ENCODE results near the gene LACRT. TPM values are rescaled to one million over a fixed set of nuclear protein-coding genes. Genes with fewer than 3 reads are reported as not detected.

LACRT gene
- total RNA-seq, 3 donors from 2014 or later: not detected

DNA sequence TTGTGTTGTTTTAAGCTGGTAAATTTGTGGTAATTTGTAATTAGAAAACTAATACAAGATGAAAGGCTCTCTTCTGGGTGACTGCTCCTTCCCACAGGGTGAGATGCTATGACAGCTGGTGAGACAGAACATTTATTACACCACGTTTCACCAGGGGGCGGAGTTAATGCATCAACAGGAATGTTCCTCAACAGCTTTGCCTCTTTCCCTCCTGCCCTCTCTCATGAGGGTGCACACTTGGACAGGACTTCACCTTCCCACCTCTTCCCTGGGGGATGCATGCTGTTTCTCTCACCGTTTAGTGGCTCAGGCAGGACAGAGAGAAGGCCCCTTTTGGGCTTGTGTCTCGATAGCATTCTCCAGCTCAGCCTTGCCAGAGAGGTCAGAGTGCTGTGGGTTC, 32.9 kb downstream of the LACRT start:
- Mint-ChIP-seq H3K9me3 (no peaks in the 10 kb centered on the region), H3K27me3 (ENCODE audit: low read depth) (peaks cover 3% of the 10 kb centered on the region), H3K4me3 (no peak overlapping the region), H3K4me1 (ENCODE audit: low read depth) (peaks cover 2% of the 10 kb centered on the region), H3K36me3 (ENCODE audit: insufficient read depth) (no peaks in the 10 kb centered on the region)
- ATAC-seq: no peak
- no peak for DNase-seq

DNA sequence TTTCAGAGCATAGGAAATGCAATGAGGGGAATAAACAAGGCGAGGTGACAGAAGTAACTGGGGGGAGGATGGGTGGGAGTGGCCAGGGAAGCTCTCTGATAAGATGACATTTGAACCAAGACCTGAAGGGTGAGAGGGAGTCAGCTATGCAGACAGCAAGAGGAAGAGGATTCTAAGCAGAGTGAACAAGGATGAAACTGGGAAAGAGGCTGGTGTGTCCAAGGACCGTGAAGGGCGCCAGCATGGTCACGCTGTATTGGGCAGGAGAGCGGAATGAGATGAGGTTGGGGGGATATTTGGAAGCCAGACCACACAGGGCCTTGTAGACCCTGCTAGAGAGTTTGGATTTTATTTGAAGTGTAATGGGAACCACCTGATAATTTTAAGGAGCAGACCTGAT, 35.7 kb downstream of the LACRT start:
- Mint-ChIP-seq H3K4me3 (no peak overlapping the region), H3K27me3 (ENCODE audit: low read depth) (peaks cover 10% of the 10 kb centered on the region), H3K9me3 (no peaks in the 10 kb centered on the region), H3K4me1 (ENCODE audit: low read depth) (peaks cover 7% of the 10 kb centered on the region), H3K36me3 (ENCODE audit: insufficient read depth) (no peaks in the 10 kb centered on the region)
- DNase-seq (no peak), ATAC-seq (no peak)

DNA sequence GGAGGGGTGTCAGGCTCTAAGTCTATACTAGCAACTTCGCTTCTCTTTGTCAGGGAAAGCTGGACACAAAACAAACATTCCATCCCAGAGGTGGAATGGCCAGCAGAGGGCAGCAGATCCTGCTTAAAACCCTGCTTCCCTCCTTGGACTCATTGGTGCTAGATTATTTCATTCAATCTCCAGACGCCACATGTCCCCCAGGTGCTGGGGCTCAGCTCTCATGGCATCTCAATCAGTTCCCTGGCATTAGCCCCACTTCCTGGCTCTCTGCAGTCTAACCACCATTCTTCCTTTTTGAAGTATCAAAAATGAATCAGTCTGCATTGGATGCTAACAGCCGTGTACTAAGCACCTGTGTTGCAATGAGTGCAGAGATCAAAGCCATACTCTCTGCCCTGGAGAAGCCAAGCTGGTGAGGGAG, 38.2 kb downstream of the LACRT start:
- peaks cover 5% of the 10 kb centered on the region for H3K4me1 Mint-ChIP-seq (ENCODE audit: low read depth)
- H3K27me3 Mint-ChIP-seq (ENCODE audit: low read depth): peaks cover 16% of the 10 kb centered on the region
- H3K4me3 Mint-ChIP-seq: no peak overlapping the region
- DNase-seq (peak; percentile 46), ATAC-seq (peak; percentile 63 to 70)
- no peaks in the 10 kb centered on the region for H3K36me3 Mint-ChIP-seq (ENCODE audit: insufficient read depth)
- no peaks in the 10 kb centered on the region for H3K9me3 Mint-ChIP-seq

DNA sequence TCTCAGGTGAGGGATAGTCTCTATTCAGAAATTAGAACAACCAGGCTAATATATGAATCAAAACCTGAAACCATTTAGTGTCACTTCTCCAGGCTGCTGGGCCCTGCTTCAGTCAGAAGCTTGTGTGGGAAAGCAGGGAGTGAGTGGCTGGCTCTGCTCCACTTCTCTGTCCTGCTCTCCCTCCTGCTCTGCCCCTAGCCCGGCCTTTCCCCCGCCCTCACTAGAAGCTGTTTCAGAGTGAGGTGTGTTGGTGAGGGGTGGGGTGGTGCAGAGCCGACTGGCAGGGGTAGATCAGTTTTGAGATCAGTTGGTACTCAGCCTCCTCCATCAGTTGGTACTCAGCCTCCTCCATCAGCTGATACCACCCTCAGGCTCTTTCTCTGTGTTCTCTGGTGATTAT, 39.2 kb downstream of the LACRT start:
- no peaks in the 10 kb centered on the region for H3K9me3 Mint-ChIP-seq

DNA sequence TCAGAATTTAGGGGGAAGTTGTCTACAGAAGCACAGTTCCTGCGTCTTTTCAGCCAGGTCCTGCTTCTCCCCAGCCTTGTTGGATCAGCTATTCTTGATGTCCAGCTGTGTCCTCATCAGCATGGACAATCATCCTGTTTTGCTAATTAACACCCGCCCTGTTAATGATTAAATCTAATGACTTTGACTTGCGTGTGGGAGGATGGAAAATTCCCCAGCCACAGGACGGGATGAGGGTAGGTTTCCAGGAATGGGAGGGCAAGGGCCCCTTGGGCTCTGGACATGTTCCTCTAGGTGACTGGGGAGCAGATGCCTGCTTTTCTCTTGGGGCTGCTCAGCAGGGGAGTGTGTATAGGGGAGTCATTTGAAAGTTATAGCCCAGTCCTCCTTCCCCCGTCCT, 41.0 kb downstream of the LACRT start:
- Mint-ChIP-seq H3K36me3 (ENCODE audit: insufficient read depth) (no peaks in the 10 kb centered on the region), H3K27me3 (ENCODE audit: low read depth) (peaks cover 44% of the 10 kb centered on the region), H3K9me3 (no peaks in the 10 kb centered on the region), H3K4me3 (no peak overlapping the region), H3K4me1 (ENCODE audit: low read depth) (peaks cover 14% of the 10 kb centered on the region)
- DNase-seq (no peak), ATAC-seq (no peak)

More for the DNA sequence above, 39.2 kb downstream of the LACRT start:
- DNase-seq (no peak), ATAC-seq (no peak)
- Mint-ChIP-seq H3K27me3 (ENCODE audit: low read depth) (peaks cover 27% of the 10 kb centered on the region), H3K4me1 (ENCODE audit: low read depth) (peaks cover 5% of the 10 kb centered on the region), H3K4me3 (no peak overlapping the region), H3K36me3 (ENCODE audit: insufficient read depth) (no peaks in the 10 kb centered on the region)

DNA sequence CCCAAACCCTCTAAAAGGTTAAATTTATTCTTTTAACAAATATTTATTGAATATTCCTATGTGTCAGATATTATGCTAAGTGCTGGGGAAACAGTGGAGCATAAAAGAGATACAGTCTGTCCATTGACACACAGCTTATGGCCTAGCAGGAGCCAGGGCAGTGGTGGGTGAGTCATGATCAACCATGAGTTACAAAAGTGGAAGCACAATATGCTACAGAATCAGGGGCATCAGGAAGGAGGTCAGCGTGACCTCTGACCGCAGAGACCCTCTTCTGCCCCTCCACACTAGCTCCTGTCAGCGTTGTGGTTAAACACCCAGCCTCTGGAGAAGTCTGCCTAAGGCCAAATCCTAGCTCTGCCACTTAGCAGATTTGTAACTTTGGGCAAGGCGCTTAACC, 41.6 kb downstream of the LACRT start:
- H3K27me3 Mint-ChIP-seq (ENCODE audit: low read depth): peaks cover 45% of the 10 kb centered on the region
- no peak overlapping the region for H3K4me3 Mint-ChIP-seq
- ATAC-seq: no peak
- no peaks in the 10 kb centered on the region for H3K9me3 Mint-ChIP-seq
- H3K4me1 Mint-ChIP-seq (ENCODE audit: low read depth): peaks cover 14% of the 10 kb centered on the region
- DNase-seq: no peak
- no peaks in the 10 kb centered on the region for H3K36me3 Mint-ChIP-seq (ENCODE audit: insufficient read depth)

DNA sequence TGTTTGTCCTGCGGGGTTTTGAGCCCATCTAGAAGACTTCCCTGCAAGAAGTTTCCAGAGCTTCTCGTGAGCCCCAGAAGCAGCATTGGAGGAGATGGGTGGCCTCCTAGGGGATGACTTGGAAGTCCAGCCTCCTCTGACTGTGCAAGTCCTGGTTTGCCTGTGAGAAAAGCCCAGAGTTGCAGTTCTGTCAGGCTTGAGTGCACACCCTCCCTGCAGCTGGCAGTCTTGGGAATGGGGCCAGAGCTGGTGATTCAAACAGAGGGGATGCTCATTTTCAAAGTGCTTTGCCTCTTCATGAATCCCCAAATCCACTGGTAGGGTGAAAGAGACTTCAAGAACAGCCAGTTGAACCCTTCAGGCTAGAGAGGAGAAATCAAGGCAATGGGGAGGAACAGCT, 42.4 kb downstream of the LACRT start:
- Mint-ChIP-seq H3K27me3 (ENCODE audit: low read depth) (peaks cover 54% of the 10 kb centered on the region), H3K4me3 (no peak overlapping the region), H3K4me1 (ENCODE audit: low read depth) (peaks cover 14% of the 10 kb centered on the region), H3K36me3 (ENCODE audit: insufficient read depth) (no peaks in the 10 kb centered on the region), H3K9me3 (no peaks in the 10 kb centered on the region)
- DNase-seq (no peak), ATAC-seq (no peak)

DNA sequence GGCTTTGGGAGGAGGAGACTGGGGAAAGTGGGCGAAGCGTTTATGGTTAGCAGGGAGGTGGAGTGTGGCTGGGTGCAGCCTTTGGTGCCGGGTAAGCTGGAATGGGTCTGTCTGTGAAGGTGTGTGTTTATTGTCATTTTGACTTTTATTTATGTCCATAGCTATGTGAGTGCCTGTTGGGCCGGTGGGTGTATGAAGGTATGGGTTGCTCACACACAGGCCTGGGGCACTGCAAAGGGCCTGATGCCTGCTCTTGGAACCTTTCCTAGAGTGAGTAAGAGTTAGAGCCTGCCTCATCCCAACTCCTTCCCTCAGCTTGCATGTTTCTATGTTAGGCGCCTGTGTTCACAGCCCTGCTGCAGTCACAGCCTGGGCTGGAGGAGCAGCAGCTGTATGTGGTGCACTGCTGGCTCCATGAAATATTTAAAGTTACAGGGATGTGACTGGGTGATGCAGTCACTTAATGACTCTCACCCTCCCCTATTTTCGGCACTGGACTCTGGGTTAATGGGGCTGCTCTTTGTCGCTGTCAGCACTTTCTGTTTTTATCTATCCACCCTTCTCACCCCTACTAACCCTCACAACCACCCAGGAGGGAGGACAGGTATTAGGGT, 43.6 kb downstream of the LACRT start:
- Mint-ChIP-seq H3K4me3 (no peak overlapping the region), H3K27me3 (ENCODE audit: low read depth) (peaks cover 57% of the 10 kb centered on the region), H3K9me3 (no peaks in the 10 kb centered on the region), H3K36me3 (ENCODE audit: insufficient read depth) (no peaks in the 10 kb centered on the region), H3K4me1 (ENCODE audit: low read depth) (peaks cover 9% of the 10 kb centered on the region)
- no peak for ATAC-seq
- no peak for DNase-seq

DNA sequence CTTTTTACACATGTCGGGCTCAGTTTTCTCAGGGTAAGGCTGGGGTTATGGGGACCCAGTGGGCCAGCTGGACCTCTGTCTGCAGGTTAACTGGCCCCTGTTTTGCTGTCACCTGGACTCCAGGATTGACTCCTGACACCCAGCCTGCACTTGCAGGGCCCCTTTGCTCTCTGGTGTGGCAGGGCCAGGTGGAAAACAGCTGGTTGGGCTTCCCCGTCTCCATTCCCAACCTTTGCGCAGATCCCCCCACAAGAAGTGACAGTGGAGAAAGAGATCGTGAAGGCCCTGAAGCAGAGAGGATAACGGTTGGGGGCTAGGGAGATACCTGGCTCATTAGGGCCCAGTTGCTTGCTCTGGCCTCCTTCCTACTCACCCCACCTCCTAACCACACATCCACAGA, 44.7 kb downstream of the LACRT start:
- no peaks in the 10 kb centered on the region for H3K36me3 Mint-ChIP-seq (ENCODE audit: insufficient read depth)
- H3K9me3 Mint-ChIP-seq: no peaks in the 10 kb centered on the region
- H3K4me3 Mint-ChIP-seq: no peak overlapping the region
- H3K27me3 Mint-ChIP-seq (ENCODE audit: low read depth): peaks cover 67% of the 10 kb centered on the region
- no peak for ATAC-seq
- H3K4me1 Mint-ChIP-seq (ENCODE audit: low read depth): peaks cover 9% of the 10 kb centered on the region
- no peak for DNase-seq

DNA sequence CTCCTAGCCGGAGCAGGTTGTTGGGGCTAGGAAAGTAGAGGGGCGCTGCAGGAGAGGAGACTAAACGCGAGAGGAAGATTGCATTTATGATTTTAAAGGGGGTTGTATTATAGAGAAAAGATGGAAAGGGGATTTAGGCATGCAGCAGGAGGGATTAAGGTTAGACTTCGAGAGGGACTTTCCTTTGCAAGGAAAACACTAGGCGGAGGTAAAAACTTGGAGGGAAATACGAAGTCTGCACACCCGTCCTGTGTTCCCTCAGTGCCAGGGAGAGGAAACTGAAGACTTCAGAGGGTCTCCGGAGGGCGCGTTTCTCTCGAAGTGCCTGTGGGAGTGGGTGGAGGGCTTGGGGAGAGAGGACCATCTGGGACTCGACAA, 45.8 kb downstream of the LACRT start:
- ATAC-seq: no peak
- DNase-seq: no peak
- H3K9me3 Mint-ChIP-seq: no peaks in the 10 kb centered on the region
- H3K36me3 Mint-ChIP-seq (ENCODE audit: insufficient read depth): no peaks in the 10 kb centered on the region
- H3K4me1 Mint-ChIP-seq (ENCODE audit: low read depth): peaks cover 9% of the 10 kb centered on the region
- H3K4me3 Mint-ChIP-seq: peak overlapping the region; percentile 26
- peaks cover 73% of the 10 kb centered on the region for H3K27me3 Mint-ChIP-seq (ENCODE audit: low read depth)

DNA sequence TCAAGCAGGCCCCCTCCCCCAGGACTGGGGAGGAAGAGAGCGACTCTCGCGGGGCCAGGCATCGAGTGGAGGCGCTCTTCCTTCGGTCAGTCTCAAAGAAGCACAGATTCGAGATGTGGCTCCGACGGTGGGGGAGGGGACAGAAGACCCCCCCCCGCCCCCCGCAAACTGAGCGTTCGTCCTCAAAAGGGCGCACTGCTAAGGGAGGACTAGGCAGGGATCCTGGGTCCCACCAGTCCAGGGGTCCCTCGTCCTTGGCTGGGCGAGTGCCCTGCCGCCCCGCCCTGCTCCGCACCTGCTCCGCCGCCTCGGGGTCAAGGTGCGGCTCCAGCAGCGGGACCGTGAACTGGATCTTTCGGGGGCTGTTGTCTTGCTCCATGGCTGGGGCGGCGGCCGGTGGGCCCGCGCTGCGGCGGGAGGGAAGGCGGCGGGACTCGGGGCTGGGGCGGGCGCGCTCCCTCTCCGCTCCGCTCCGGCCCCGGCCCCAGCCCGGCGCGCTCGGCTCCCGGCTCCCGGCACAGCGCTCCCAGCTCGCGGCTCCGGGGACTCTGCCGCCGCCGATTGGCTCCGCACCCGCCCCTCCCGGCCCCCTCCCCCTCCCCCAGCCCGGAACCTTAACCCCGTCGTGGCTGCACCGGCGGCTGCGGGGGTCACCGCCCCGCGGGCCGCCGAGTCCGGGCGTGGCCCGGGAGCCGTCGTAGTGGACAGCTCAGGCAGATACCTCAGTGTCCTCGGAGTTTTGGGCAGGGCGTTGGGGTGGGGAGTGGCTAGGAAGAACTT, 46.4 kb downstream of the LACRT start, which contains the start of gene PPP1R1A:
TSS of gene PPP1R1A (minus strand) at position 550 of the 780 bp plus-strand sequence. CDS start at position 379, 171 bp downstream.
- H3K4me3 Mint-ChIP-seq: peak within 1 kb of the TSS; percentile 40
- H3K4me1 Mint-ChIP-seq (ENCODE audit: low read depth): peaks cover 9% of the 10 kb centered on the region
- ATAC-seq (peak; percentile 53 to 62), DNase-seq (no peak)
- peaks cover 72% of the 10 kb centered on the region for H3K27me3 Mint-ChIP-seq (ENCODE audit: low read depth)
- no peaks in the 10 kb centered on the region for H3K9me3 Mint-ChIP-seq
- H3K36me3 Mint-ChIP-seq (ENCODE audit: insufficient read depth): no peaks in the 10 kb centered on the region

DNA sequence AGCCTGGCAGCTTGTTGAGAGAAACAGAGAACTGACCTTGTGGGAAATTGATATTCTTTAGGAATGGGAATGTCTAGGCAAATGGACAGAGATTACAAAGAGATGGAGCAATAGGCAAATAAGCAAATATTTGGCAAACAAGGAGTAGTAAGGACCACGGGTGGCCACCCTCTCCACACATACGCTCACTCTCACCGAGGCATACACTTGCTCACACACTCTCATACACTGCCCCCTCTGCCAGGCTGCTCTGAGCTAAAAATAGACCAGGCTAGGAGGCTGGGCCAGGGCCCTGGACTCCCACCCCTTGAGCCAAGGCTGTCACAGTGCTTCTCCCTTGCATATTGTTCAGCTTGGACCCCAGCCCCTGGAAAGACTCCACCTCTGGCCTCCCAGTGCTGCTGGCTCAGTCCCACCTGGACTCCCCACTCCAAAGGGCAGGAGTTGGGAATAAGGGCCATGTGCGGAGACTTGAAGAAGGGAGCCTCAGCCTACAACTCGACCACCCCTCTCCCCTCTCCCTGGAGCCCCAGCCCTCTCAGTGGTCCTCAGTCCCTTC, 47.3 kb downstream of the LACRT start:
- Mint-ChIP-seq H3K36me3 (ENCODE audit: insufficient read depth) (no peaks in the 10 kb centered on the region), H3K27me3 (ENCODE audit: low read depth) (peaks cover 72% of the 10 kb centered on the region), H3K9me3 (no peaks in the 10 kb centered on the region), H3K4me1 (ENCODE audit: low read depth) (peaks cover 9% of the 10 kb centered on the region), H3K4me3 (peak overlapping the region; percentile 35)
- DNase-seq: no peak
- ATAC-seq: no peak

DNA sequence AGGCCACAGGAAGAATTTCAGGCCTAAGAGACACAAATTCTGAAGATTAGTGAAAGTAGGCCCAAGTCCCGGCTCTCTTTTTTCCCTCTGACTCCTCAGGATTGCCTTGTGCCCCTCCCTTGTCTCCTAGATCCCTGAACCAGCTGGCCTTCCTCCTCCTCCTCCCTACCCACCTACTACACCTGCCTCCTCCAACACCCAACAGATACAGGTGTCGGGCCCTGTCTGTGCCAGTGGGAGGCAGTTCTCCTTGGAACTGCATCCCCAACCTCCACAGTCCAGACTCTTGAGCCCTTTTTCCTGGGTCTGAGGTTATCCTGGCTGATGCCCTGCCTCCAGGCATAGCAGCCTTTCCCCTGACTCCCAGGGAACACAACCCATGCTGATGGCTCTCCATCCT, 48.1 kb downstream of the LACRT start:
- H3K9me3 Mint-ChIP-seq: no peaks in the 10 kb centered on the region
- H3K36me3 Mint-ChIP-seq (ENCODE audit: insufficient read depth): no peaks in the 10 kb centered on the region
- H3K4me3 Mint-ChIP-seq: no peak overlapping the region
- peaks cover 68% of the 10 kb centered on the region for H3K27me3 Mint-ChIP-seq (ENCODE audit: low read depth)
- no peak for ATAC-seq
- DNase-seq: no peak
- peaks cover 9% of the 10 kb centered on the region for H3K4me1 Mint-ChIP-seq (ENCODE audit: low read depth)

DNA sequence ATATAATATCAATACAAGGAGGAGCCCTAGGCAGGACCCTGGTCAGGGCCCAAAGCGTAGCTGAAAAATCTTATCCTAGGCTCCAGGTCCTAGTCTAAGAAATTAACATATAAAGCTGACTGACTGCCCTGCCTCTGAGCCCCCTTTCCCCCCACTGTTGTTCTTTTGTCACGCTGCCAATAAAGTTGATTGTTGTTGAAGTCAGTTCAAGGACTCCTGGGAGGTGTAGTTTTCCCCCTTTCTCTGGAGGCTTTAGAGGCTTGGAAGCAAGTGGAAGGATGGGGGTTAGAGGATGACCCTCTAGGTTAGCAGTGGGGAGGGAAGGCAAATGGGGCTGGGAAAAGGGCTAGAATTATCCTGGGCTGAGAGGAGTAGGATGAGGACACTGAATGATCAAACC, 49.5 kb downstream of the LACRT start:
- Mint-ChIP-seq H3K4me3 (no peak overlapping the region), H3K36me3 (ENCODE audit: insufficient read depth) (no peaks in the 10 kb centered on the region), H3K9me3 (no peaks in the 10 kb centered on the region), H3K27me3 (ENCODE audit: low read depth) (peaks cover 54% of the 10 kb centered on the region), H3K4me1 (ENCODE audit: low read depth) (peaks cover 9% of the 10 kb centered on the region)
- ATAC-seq: no peak
- no peak for DNase-seq

DNA sequence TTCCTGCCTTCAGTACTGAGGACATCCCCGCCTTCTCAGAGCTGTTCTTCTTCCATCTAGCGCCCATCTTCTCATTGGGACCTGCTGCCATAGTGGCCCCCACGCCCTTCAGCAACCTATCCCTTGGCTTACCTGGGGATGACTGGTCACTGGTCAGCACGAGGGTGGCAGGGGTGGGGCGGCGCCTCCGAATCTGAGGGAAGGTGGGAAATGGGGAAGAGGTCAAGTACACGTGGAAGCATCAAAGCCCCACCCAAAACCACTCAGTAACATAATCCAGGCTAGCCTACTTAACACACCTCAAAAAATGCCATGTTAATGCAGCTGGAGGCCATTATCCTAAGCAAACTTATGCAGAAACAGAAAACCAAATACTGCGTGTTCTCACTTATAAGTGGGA, 50.6 kb downstream of the LACRT start:
- Mint-ChIP-seq H3K27me3 (ENCODE audit: low read depth) (peaks cover 43% of the 10 kb centered on the region), H3K4me1 (ENCODE audit: low read depth) (peaks cover 10% of the 10 kb centered on the region), H3K9me3 (no peaks in the 10 kb centered on the region), H3K36me3 (ENCODE audit: insufficient read depth) (no peaks in the 10 kb centered on the region), H3K4me3 (no peak overlapping the region)
- ATAC-seq (no peak), DNase-seq (no peak)
